ENCODE data around the gene SIN3A. TPM values are rescaled to one million over a fixed set of nuclear protein-coding genes. Genes with fewer than 3 reads are reported as not detected.
"Not testable (repeated sequence)": the region's sequence is repeated elsewhere in the genome, so short reads cannot be mapped to it uniquely, and the experiment has no call there.

Gene SIN3A
- polyA plus RNA-seq, 3 donors = 8.9 to 16.9 (median 16.9) TPM

DNA sequence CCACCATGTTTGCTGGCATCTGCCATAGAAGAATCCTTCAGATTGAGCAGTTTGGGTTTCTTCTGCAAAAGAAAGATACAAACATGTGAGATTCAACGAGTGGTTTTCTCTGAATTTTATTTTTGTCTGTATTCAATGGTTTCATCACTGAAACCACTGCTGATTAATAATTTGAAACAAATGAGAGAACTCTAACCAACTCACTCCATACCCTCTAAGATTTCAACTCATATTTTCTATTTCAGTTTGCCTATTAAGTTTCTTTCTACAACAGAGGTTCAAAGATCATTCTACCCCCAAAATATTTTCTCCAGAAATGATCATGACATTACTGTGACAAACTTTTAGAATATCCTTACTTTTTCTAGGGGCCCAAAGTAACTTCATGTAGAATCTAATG lies 44.4 kb downstream of the SIN3A start:
- 84 to 90% (median 90%) methylated on average over 1 of the region's 1 CpG for WGBS, 3 donors
- H3K27ac ChIP-seq (ENCODE audit: low read depth, low read length) = no peak overlapping the region

GRCh38 chr15:75403892-75404291 lies 47.6 kb downstream of the SIN3A start:
- WGBS, 3 donors = 86 to 95% (median 89%) methylated on average over 2 of the region's 2 CpGs
- no peak overlapping the region for H3K27ac ChIP-seq (ENCODE audit: low read depth, low read length)

DNA sequence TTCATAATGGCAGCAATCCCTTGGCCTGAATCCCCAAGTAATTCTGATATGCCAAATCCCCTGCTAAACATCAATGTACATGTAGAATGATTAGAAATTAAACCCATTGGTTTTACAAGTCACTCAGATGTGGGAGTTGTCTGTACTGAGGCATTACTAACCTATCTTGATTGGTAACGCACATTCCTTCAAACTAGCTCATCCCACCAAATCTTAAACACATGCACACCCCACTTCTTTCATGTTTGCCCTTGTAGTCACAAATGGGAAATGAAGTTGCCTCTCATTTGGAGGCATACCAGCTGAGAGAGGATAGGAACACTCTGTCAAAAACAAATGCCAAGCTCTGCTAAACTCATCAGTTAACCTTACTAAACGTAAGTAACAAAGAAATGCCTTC lies 54.0 kb downstream of the SIN3A start:
- WGBS, 3 donors = 74 to 86% (median 83%) methylated on average over 2 of the region's 2 CpGs
- H3K27ac ChIP-seq (ENCODE audit: low read depth, low read length) = no peak overlapping the region

GRCh38 chr15:75389791-75390382 lies 61.6 kb downstream of the SIN3A start:
- WGBS, 3 donors = 29 to 96% (median 89%) methylated on average over 1 of the region's 1 CpG
- no peak overlapping the region for H3K27ac ChIP-seq (ENCODE audit: low read depth, low read length)

- WGBS, 3 donors = 45 to 90% (median 82%) methylated on average over 5 of the region's 5 CpGs
- H3K27ac ChIP-seq (ENCODE audit: low read depth, low read length) = not testable (repeated sequence)
Observed at GRCh38 chr15:75383986-75384385, 67.5 kb downstream of the SIN3A start.

DNA sequence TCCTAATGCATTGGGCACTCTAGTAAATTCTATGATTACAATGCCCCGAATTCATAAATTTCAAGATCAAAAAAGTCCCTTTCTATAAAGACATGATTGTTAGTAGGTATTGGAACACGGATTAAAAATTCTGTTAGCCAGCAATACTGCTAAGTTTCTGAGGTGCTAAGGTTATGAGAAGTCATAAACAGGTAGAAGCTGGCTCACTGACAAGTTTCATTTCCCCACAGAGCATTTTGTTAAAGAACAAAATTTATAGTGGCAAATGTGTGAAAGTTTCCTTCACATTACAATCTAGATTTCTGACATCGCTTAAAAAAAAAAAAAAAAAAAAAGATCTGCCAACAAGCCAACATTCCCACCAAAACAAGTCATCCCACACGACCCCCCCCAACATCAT lies 70.7 kb downstream of the SIN3A start:
- no peak overlapping the region for H3K27ac ChIP-seq (ENCODE audit: low read depth, low read length)
- WGBS, 3 donors = 83 to 93% (median 85%) methylated on average over 4 of the region's 4 CpGs

DNA sequence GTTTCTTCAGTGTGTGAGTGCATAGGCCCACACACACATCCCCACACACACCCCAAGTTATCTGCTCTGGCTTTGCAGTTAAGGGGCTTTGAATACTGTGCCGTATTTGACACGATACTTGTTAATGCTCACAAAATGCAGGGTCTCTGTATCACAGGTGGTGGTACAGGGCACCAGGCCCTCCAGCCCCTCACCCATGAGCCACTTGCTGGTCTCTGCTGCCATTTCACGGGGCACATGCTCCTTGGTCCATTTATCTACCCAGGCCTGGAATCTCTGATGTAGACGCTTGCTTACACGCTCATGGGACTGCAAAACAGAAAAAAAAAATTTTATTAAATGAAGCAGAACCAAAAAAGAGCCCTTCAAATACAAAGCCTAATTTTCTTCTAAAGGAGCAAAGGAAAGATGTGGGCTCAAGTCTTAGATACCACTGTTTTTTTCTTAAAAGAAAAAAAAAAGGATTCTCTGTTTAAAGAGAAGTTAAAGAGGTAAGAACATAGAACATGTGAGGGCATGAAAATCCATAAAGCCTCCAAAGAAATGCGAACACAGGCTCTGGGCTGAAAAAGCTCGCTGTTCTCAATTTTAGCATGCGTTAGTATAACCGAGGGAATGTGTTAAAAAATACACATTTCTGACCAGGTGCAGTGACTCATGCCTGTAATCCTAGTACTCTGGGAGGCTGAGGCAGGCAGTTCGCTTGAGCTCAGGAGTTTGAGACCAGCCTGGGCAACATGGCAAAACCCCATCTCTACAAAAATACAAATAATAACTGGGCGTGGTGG lies 79.4 kb downstream of the SIN3A start:
- WGBS, 3 donors = 95 to 97% (median 95%) methylated on average over 11 of the region's 11 CpGs

GRCh38 chr15:75371486-75371885 lies 80.0 kb downstream of the SIN3A start:
- no peak overlapping the region for H3K27ac ChIP-seq (ENCODE audit: low read depth, low read length)
- 84 to 100% (median 88%) methylated on average over 1 of the region's 1 CpG for WGBS, 3 donors

More for the DNA sequence above, 79.4 kb downstream of the SIN3A start:
- H3K27ac ChIP-seq (ENCODE audit: low read depth, low read length) = no peak overlapping the region

DNA sequence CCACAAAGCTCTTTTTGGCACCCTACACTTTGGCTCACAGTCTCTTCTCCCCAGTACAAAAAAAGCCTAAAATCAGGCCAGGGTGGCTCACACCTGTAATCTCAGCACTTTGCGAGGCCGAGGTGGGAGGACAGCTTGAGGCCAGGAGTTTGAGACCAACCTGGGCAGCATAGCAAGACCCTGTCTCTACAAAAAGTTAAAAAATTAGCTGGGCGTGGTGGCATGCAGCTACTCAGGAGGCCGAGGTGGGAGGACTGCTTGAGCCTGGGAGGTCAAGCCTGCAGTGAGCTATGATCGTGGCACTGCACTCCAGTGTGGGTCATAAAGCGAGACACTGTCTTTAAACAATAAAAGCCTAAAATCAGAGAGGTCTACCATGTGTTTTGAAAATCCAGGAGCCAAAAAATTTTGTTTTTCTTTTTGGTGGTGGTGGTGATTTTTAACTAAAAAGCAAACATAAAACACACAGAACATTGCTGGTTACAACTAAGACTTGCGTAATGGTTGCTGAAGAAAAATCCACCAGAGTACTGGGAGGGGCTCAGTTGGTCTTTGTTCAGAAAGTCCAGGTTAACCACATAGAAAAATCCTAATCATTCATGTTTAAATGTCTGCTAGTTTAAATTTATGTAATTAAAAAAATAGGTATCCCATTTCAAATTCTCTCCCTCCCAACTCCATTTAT lies 81.5 kb downstream of the SIN3A start:
- H3K27ac ChIP-seq (ENCODE audit: low read depth, low read length) = no peak overlapping the region
- 93 to 96% (median 94%) methylated on average over 7 of the region's 7 CpGs for WGBS, 3 donors

DNA sequence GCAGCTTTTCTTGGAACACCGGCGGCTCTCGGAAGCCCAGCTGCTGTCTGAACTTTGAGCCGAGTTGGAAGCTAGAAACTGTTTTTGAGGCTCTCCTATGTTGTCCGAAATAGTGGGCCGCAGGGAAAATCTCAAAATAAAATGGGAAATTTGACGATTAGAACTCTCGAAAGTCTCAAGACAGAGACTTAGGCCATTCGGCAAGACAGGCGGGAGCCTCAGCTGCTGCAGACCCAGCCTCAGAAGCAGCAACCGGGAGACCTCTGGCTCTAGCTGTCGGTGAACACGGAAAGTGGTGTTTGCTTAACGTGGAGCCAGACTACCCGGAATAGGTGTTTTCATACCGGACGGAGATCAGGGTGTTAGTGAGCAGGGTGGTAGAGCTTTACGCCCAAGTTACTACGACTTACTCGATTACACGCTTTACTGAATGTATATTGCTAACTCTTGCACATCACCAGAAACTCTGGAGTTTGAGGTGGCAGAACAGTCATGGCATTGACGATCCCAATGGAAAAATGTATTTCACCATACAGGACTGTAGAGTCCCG lies 82.7 kb downstream of the SIN3A start:
- WGBS, 3 donors = 2 to 6% (median 6%) methylated on average over 23 of the region's 23 CpGs
- H3K27ac ChIP-seq (ENCODE audit: low read depth, low read length) = no peak overlapping the region

- 0 to 1% (median 0%) methylated on average over 54 to 67 of the region's 67 CpGs for WGBS, 3 donors
Observed at GRCh38 chr15:75367913-75368688, 83.4 kb downstream of the SIN3A start, which contains the start of gene MAN2C1. Gene MAN2C1, minus strand, starts transcription at chr15:75368607. Its CDS starts 24 bp downstream, at chr15:75368583.

DNA sequence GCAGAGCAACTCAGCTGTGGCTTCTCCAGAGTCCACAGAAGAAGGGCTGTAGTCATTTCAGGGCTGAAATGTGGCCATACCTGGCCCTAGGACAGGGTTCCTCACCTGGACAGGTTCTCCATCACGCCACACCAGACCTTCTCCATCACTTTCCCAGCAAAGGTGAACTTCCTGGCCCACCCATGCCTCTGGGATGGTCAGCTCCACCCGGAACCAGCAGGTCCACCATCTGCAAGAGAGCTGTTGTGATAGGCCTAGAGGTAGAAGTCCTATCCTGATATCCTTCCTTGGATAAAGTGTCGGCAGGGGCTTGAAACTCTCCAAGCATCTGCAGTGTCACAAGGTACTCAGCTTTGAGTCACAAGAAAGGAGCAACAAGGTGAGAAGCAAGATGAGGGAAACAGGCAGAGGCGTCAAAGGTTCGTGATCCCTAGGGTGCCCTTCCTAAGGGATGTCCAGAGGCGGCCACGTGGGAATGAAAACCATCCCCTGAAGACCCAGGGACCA lies 84.0 kb downstream of the SIN3A start:
- 33 to 42% (median 40%) methylated on average over 7 of the region's 7 CpGs for WGBS, 3 donors
- H3K27ac ChIP-seq (ENCODE audit: low read depth, low read length) = no peak overlapping the region

More at GRCh38 chr15:75367913-75368688, 83.4 kb downstream of the SIN3A start, which contains the start of gene MAN2C1:
- peak within 1 kb of the TSS; percentile 93 for H3K27ac ChIP-seq (ENCODE audit: low read depth, low read length)

GRCh38 chr15:75367006-75367405 lies 84.5 kb downstream of the SIN3A start:
- H3K27ac ChIP-seq (ENCODE audit: low read depth, low read length) = no peak overlapping the region

GRCh38 chr15:75366163-75366562 lies 85.3 kb downstream of the SIN3A start:
- 91 to 100% (median 94%) methylated on average over 3 of the region's 3 CpGs for WGBS, 3 donors
- no peak overlapping the region for H3K27ac ChIP-seq (ENCODE audit: low read depth, low read length)

- WGBS, 3 donors = 91% methylated on average over 6 of the region's 6 CpGs
- H3K27ac ChIP-seq (ENCODE audit: low read depth, low read length) = no peak overlapping the region
Observed at GRCh38 chr15:75364881-75365280, 86.6 kb downstream of the SIN3A start.

GRCh38 chr15:75363786-75364185 lies 87.7 kb downstream of the SIN3A start:
- H3K27ac ChIP-seq (ENCODE audit: low read depth, low read length) = no peak overlapping the region
- 89 to 96% (median 93%) methylated on average over 9 of the region's 9 CpGs for WGBS, 3 donors

GRCh38 chr15:75362642-75363249 lies 88.7 kb downstream of the SIN3A start:
- WGBS, 3 donors = 87 to 93% (median 89%) methylated on average over 7 of the region's 7 CpGs
- H3K27ac ChIP-seq (ENCODE audit: low read depth, low read length) = no peak overlapping the region
